HG02938 (cell line): ENCODE data around the gene NAA10.

Source experiments
- ATAC-seq: cut with Tn5 transposase; IDR thresholded peaks from one replicate; pipeline ENCODE4 v1.9.1; 2021; ENCODE audit warnings: mild to moderate bottlenecking, moderate library complexity; ENCODE audit not compliant: unreplicated experiment

NAA10 gene

GRCh38 chrX:153967536-153968224, 32.8 kb upstream of the NAA10 start:
- no peak for ATAC-seq

DNA sequence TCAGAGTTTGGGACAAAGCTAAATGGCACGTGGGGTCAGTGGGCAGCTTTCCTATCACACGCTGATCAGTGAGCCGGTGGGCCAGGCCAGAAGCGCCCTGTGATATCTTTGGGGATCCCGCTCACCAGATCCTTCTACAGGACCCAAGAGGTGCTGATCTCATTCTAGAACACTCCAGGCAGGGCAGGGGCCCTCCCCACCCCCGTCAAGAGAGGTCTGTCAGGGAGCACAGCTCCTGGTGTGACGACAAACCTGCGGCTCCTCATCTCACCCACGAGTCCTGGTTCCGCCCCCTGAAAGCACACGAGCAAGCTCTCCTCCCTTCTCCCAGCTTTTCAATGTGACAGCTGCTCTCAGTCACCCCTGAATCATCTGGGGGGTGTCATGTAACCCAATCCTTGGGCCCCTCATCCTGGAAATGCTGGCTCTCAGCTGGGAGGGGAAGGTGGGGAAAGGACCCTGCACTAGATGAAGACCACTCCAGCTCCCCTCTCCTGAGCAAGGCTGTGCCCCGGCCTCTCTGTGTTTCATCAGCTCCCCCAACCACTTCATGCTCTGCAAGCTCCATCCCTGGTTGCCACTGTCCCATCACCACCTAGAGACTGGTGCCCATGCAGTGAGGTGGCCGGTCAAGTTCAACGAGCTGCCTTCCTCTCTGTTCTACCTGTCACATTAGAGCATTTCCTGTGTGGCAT, 32.2 kb upstream of the NAA10 start:
- no peak for ATAC-seq

GRCh38 chrX:153966283-153966688, 31.4 kb upstream of the NAA10 start:
- no peak for ATAC-seq

DNA sequence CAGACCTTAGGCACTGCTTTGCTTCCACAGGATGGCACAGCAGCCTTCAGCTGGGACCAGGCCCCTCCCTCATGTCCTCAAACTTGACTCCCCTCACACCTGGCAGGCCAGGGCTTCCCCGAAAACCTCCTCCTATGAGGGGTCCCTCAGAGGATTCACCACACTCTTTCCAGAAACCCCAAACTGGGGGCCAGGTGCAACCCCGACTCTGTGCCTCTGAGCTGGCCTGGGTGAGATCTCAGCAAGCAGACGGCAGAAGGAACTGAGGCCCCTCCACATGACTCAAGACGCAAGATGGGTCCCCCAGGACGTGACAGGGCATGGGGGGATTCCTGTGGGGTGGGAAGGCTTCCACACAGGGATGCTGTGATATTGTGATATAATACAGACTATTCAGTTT, 30.6 kb upstream of the NAA10 start:
- ATAC-seq = no peak

GRCh38 chrX:153964105-153964504, 29.3 kb upstream of the NAA10 start:
- no peak for ATAC-seq

DNA sequence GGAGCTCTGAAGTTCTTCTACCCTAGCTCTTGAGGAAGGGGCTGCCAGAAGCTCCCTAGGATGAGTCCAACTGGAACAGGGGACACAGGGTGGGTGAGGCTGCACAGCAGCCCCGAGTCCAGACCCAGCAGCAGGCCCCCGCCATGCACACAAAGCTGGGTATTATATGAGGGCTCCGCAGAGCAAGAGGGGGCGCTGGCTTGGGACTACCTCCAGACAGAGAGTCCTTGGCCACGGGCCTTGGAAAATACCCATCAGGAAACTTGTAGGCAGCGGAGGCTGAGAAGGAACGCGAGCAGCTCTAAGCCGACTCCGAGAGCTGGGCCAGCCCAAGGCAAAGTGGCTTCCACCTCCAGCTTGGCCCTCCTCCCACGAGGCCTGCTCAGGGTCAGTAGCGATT, 28.7 kb upstream of the NAA10 start:
- ATAC-seq = no peak

- no peak for ATAC-seq
Measured at GRCh38 chrX:153961292-153961691, 26.5 kb upstream of the NAA10 start.

- ATAC-seq = no peak
Measured at GRCh38 chrX:153960786-153961185, 25.9 kb upstream of the NAA10 start.

DNA sequence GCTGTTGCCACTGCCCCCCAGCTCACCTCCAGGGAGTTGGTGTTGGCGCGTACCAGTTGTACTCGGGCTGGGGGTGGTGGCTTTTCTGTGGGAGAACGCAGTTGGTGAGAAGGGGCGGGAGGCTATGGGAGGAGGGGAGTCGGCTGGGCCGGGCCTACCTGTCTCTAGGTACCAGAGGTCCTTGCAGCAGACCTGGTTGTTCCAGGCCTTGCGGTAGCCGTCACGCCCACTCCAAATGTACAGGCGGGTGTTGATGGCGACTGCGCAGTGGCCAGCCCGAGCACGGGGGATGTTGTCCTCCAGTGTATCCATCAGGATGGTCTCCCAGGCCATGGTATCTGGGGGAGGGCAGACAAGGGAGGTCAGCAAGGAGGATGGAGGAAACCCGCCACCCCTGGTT, 25.2 kb upstream of the NAA10 start:
- ATAC-seq = no peak

GRCh38 chrX:153959649-153960048, 24.8 kb upstream of the NAA10 start:
- no peak for ATAC-seq

- ATAC-seq = no peak
Measured at GRCh38 chrX:153958605-153959004, 23.8 kb upstream of the NAA10 start.

DNA sequence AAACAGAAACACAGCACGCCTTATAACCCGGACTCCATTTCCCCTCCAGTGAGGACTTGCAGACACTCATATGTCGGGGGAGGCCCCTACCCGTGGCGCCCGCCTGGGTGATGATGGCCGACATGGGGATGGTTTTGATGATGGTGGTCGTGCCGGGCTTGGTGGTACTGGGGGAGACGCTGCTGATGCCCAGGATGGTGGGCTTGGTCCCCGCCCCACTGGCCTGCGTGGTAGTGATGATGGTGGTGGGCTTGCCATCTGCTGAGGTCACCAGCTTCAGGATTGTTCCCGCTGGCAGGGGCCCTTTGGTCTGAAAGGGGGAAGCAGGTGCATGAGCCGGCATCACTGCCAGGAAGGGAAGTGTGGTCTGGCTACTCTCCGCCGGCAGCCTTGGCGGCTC, 22.4 kb upstream of the NAA10 start:
- no peak for ATAC-seq

DNA sequence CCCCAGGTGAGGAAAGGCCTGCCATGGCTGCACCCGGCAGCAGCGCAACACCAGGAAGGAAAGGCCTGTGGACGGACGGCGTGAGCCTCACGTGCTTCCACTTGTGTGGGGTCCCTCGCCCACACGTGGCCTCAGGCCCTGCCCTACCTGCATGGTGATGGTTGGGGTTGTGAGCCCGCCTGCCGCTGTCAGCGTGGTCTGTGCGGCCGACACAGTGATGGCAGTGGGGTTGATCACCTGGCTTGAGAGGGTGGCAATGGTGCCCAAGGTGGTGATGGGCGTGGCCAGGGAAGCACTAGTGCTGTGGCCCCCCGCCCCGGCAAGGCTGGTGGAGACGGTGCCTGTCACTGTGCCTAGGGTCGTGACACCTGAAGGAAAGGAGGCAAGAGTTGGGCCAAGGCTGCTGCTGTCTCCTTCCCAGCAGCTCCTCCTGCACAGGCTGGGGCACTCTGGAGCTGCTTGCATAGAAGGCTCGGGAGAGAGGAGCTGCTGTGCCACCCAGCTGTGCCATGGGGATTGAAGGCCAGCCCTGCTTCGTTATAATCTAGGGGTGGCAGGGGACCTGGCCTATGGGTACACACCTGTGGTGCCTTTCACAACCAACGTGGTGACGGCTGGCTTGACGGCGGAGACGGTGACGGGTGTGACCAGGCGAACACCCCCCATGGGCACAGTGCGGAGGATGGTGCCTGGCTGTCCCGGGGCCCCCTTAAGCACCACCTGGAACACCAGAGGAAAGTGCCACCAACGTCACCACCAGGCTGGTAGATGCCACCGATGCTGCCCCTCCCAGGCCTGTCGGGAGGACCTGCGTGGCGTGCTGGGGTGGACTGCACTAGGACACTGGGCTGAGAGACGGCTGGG, 21.4 kb upstream of the NAA10 start:
- ATAC-seq = no peak

GRCh38 chrX:153955228-153955732, 20.4 kb upstream of the NAA10 start:
- no peak for ATAC-seq

DNA sequence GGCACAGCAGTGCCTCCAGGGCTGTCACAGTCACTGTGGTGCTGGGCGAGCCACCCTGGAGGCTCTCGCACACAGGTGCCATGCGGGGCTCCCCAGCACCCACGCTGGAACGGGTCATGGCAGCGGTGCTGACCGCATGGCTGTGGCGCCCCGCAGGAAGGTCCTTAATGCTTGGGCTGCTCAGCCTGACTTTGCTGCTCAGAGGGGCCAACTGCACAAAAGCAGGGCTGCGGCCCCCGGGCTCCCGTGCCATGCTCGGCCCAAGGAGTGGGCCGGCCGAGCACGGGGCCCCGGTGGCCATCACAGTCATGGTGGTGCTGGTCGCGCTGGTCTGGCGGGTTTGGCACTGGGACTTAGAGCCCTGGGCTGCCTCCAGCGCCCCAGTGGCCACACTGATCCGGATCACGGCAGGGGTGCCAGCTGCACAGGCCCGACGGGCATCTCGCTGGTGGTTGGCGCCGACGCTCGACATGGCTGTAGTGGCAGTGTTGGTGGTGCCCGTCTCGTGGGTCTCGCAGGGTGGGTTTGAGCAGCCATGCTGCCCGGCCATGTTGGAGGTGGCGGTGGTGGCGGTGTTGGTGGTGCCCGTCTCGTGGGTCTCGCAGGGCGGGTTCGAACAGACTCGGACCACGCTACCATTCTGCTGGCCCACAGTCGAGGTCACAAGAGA, 19.9 kb upstream of the NAA10 start:
- ATAC-seq = no peak

GRCh38 chrX:153953892-153954557, 19.2 kb upstream of the NAA10 start:
- ATAC-seq = no peak

DNA sequence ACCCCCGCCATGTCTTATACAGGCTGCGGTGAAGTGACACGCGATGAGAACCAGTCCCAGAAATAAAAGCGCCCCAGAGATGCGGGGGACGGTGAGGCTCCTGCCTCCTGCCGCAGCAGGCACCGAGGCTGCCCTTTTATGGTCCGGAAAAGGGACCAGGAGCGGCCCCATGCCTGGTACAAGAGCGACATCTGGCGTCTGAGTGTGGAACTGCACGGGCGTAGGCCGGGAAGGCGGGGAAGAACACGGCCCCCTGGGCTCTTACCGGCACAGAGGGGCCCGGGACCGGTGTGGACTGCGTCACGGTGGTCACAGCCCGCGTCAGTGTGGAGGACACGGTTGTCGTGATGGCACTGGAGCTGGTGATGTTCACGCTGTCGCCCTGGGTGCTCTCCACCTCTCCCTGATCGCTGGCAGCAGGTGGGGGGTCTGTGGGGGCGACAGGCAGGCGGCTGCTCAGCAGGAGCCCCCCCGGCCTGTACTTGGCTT, 18.5 kb upstream of the NAA10 start:
- no peak for ATAC-seq

- no peak for ATAC-seq
Measured at GRCh38 chrX:153952373-153953026, 17.7 kb upstream of the NAA10 start.

GRCh38 chrX:153951683-153952372, 17.0 kb upstream of the NAA10 start:
- no peak for ATAC-seq
